LNCaP clone FGC (cell line): ENCODE measurements around the gene CCDC170.
"Not testable (repeated sequence)": the region's sequence is repeated elsewhere in the genome, so short reads cannot be mapped to it uniquely, and the experiment has no call there.

Experiments used
- DNase-seq: peaks from one replicate; pipeline ENCODE4 v3.0.0-alpha.2; 2011; ENCODE audit warnings: low read depth
- H3K4me3 ChIP-seq: 2 replicates; pipeline ENCODE4 v1.5.1; 2011; ENCODE audit warnings: mild to moderate bottlenecking, low read depth, low read length, control low read depth
- TF ChIP-seq, protein P1 (sequence below): IDR thresholded peaks from 2 replicates; pipeline ENCODE4 v1.5.1; 2012; ENCODE audit warnings: mild to moderate bottlenecking; ENCODE audit not compliant: control insufficient read depth, insufficient read depth; ENCODE audit errors: extremely low read depth

CCDC170 gene

GRCh38 chr6:151501511-151502136, 7.8 kb downstream of the CCDC170 start:
- no peak for DNase-seq
- TF ChIP-seq, protein P1, sequence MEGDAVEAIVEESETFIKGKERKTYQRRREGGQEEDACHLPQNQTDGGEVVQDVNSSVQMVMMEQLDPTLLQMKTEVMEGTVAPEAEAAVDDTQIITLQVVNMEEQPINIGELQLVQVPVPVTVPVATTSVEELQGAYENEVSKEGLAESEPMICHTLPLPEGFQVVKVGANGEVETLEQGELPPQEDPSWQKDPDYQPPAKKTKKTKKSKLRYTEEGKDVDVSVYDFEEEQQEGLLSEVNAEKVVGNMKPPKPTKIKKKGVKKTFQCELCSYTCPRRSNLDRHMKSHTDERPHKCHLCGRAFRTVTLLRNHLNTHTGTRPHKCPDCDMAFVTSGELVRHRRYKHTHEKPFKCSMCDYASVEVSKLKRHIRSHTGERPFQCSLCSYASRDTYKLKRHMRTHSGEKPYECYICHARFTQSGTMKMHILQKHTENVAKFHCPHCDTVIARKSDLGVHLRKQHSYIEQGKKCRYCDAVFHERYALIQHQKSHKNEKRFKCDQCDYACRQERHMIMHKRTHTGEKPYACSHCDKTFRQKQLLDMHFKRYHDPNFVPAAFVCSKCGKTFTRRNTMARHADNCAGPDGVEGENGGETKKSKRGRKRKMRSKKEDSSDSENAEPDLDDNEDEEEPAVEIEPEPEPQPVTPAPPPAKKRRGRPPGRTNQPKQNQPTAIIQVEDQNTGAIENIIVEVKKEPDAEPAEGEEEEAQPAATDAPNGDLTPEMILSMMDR, result no peak
- H3K4me3 ChIP-seq, result no peak overlapping the region

- no peak for DNase-seq
Observed at GRCh38 chr6:151502499-151502898, 8.7 kb downstream of the CCDC170 start.

DNA sequence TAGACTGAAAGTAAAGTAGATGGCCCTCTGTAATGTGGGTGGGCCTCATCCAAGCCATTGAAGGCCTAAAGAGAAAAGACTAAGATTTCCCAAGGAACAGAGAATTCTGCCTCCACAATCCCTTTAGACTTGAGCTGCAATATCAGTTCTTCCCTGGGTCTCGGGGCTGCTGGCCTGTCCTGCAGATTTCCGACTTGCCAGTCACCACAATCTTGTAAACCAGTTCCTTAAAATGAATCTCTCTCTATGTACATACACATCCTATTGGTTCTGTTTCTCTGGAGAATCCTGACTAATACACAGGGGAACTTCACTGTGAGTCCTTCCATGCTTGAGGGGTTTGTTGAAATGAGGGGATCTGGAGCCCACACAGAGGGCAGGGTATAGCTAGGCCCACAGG, 12.9 kb downstream of the CCDC170 start:
- no peak overlapping the region for H3K4me3 ChIP-seq
- TF ChIP-seq, protein P1, result no peak
- no peak for DNase-seq

More at GRCh38 chr6:151502499-151502898, 8.7 kb downstream of the CCDC170 start:
- TF ChIP-seq, protein P1, result no peak
- no peak overlapping the region for H3K4me3 ChIP-seq

DNA sequence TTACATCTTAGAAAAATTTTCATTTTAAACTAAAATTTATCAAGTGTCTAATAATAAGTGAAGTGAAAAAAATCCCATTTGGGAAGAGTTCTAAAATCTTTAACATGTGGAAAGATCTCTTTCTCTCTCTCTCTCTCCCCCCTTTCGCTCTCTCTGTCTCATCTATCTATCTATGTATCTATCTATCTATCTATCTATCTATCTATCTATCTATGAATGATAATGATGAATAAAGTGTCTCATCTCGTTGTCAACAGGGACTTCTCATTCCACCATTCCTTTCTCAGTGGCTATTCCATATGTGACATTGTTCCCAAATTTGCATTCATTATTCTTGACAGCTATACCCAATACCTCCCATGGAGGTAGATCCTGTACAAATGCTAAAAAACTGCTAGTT, 15.2 kb downstream of the CCDC170 start:
- DNase-seq, result no peak
- H3K4me3 ChIP-seq, result no peak overlapping the region
- TF ChIP-seq, protein P1, result no peak

DNA sequence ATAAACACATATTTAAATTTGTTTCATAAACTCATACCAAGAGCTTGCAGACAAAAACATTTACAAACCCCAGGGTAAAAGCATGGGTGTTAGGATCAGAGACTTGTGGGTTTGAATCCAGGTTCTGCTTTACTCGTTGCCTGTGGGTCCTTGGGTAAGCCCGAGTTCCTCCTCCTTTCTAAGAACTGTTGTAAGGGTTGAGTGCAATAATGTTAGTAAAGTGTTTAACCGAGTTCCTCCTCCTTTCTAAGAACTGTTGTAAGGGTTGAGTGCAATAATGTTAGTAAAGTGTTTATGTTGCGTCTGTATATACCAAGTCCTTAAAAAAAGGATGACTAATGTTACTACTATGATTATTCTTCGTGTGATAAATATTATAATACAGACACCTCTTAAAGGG, 18.7 kb downstream of the CCDC170 start:
- no peak for DNase-seq
- TF ChIP-seq, protein P1, result no peak
- no peak overlapping the region for H3K4me3 ChIP-seq

DNA sequence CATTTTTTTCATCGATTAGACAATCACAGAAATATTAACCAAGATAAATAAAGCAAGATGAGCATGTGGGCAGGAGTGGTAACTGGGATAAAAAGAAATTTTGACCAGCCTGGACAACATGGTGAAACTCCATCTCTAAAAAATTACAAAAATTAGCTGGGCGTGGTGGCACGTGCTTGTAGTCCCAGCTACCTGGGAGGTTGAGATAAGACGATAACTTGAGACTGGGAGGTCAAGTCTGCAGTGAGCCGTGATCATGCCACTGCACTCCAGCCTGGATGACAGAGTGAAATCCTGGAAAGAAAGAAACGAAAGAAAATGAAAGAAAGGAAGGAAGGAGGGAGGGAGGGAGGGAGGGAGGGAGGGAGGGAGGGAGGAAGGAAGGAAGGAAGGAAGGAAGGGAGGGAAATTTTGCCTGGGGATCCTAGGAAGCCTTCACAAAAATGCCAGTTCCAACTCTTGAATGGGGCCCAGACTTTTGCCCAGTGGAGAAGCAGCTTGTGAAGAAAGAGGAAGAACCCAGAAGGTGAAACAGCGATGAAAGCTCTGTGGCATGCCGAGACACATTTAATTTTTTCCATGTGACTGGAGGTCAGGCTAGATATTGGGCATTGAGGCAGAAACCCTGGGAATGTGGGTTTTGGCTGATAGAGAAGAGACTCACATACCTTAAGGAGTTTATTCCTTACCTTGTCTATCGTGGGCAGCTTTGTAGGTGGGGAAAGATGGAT, 20.3 kb downstream of the CCDC170 start:
- TF ChIP-seq, protein P1, result no peak
- no peak overlapping the region for H3K4me3 ChIP-seq
- no peak for DNase-seq

- H3K4me3 ChIP-seq, DNase-seq: not testable (repeated sequence)
Observed at GRCh38 chr6:151518992-151519391, 25.2 kb downstream of the CCDC170 start.
